ENCODE results near the gene LCLAT1. TPM values are rescaled to one million over a fixed set of nuclear protein-coding genes. Genes with fewer than 3 reads are reported as not detected.

Gene LCLAT1
- total RNA-seq, 1 experiment from 2014 or later, result 32.9 TPM

- Histone ChIP-seq H4K8ac (replicated peaks; ENCODE audit: insufficient read length, low read depth, low read length) (no peak overlapping the region), H4K91ac (ENCODE audit: insufficient read length, low read depth, low read length) (no peak overlapping the region), H3K79me1 (ENCODE audit: insufficient read depth, low read depth, low read length, poor library complexity, severe bottlenecking) (no peaks in the 10 kb centered on the region), H2AFZ (ENCODE audit: low read length) (no peak overlapping the region), H3K23me2 (ENCODE audit: insufficient read length, low read depth, low read length, poor library complexity, severe bottlenecking) (no peaks in the 10 kb centered on the region), H2BK120ac (ENCODE audit: low read depth, low read length, poor library complexity, severe bottlenecking) (no peak overlapping the region), H3K27me3 (ENCODE audit: insufficient read depth, low read length) (peaks cover 4% of the 10 kb centered on the region; the same call in 1 of the 2 replicates), H3T11ph (ENCODE audit: low read length) (no peak overlapping the region), H3K4ac (ENCODE audit: low read depth, low read length) (no peak overlapping the region), H2BK15ac (ENCODE audit: low read depth, low read length) (no peak overlapping the region), H3K79me2 (ENCODE audit: insufficient read depth, low read length) (no peaks in the 10 kb centered on the region), H4K5ac (ENCODE audit: insufficient read length, low read depth, low read length) (no peak overlapping the region), H2BK12ac (ENCODE audit: insufficient read length, low read depth, low read length) (no peak overlapping the region), H3K27ac (ENCODE audit: insufficient read length, low read depth, low read length) (no peak overlapping the region), H3K9ac (ENCODE audit: extremely low read depth, insufficient read length, low read length) (no peak overlapping the region), H3K23ac (ENCODE audit: insufficient read length, low read depth, low read length) (no peak overlapping the region), H4K20me1 (ENCODE audit: control insufficient read depth, insufficient read depth, insufficient read length) (no peaks in the 10 kb centered on the region), H3K9me3 (ENCODE audit: control insufficient read depth, low read depth, low read length) (no peaks in the 10 kb centered on the region), H3K56ac (ENCODE audit: insufficient read length, low read depth, low read length) (no peak overlapping the region), H3K18ac (ENCODE audit: insufficient read length, low read depth, low read length) (no peak overlapping the region), H2AK5ac (ENCODE audit: insufficient read length, low read length) (no peak overlapping the region), H3K4me2 (ENCODE audit: insufficient read depth, insufficient read length, low read length) (no peak overlapping the region), H2BK20ac (ENCODE audit: low read depth, low read length, poor library complexity, severe bottlenecking) (no peak overlapping the region), H2BK5ac (ENCODE audit: insufficient read length, low read length) (no peak overlapping the region), H3K4me1 (ENCODE audit: insufficient read depth, low read length) (peaks cover 6% of the 10 kb centered on the region), H3K14ac (ENCODE audit: insufficient read depth, low read length) (no peak overlapping the region)
- DNase-seq, result no peak
- TF ChIP-seq CTCF (conservative IDR thresholded peaks at IDR 0.05), result no peak
- Mint-ChIP-seq H3K4me1 (peaks cover 24 to 36% of the 10 kb centered on the region in 2 experiments), H3K27me3 (ENCODE audit: low read depth) (peaks cover 31% of the 10 kb centered on the region), H3K9me3 (no peaks in the 10 kb centered on the region; a peak in 2 of 5 replicates), H3K36me3 (ENCODE audit: insufficient read depth in 1 of 3, low read depth in 3 of 3) (peaks cover 0 to 9% (median 5%) of the 10 kb centered on the region in 3 experiments; a peak in 3 of 7 replicates), H3K4me3 (no peak overlapping the region), H3K27ac (no peak overlapping the region)
- no CpG with 5 or more reads among the region's 2 CpGs for WGBS (ENCODE audit: extremely low coverage, insufficient read length, low lambda C conversion rate)
These were observed 36.8 kb upstream of the LCLAT1 start for GRCh38 chr2:30410217-30410616.

Data from H9 (cell line).